ENCODE data around the gene TIMM23B.
"Not testable (repeated sequence)": the region's sequence is repeated elsewhere in the genome, so short reads cannot be mapped to it uniquely, and the experiment has no call there.

TIMM23B gene

DNA sequence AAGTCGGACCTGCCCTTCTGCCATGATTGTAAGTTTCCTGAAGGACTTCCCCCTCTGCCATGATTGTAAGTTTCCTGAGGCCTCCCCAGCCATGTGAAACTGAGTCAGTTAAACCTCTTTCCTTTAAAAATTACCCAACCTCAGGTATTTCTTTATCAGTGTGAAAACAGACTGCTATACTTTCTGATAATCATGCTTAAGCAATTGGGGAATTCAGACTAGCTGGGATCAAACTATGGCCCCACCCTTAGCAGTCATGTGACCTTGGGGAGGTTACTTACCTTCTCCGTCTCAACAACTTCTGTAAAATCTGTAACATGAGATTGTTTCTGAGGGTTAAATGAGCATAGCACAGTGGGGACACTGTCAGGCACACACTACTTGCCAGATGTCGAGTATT is 45.4 kb downstream of the TIMM23B start:
- DNase-seq, result not testable (repeated sequence)

DNA sequence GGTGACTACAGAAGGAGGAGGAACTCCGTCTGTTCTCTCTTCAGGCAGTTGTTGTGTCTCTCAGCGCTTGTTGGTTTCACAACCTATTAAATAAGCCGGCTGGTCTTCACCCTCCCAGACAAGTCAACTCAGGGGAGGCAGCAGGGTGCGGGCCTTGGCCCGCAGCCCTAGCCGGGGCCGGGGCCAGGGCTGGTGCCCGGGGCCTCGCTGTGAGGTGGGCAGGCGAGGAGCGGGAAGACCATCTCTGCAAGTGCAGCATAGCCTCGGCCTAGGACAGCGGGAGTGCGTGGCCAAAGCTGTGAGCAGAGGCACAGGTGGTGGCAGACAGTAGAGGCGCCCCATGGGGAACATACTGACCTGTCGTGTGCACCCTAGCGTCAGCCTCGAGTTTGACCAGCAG is 46.5 kb downstream of the TIMM23B start, which contains the start of gene AGAP6:
Gene AGAP6, plus strand, starts transcription at position 31 of the 400 bp plus-strand sequence. Its CDS starts 310 bp downstream, at position 341.
- DNase-seq, result not testable (repeated sequence)

DNA sequence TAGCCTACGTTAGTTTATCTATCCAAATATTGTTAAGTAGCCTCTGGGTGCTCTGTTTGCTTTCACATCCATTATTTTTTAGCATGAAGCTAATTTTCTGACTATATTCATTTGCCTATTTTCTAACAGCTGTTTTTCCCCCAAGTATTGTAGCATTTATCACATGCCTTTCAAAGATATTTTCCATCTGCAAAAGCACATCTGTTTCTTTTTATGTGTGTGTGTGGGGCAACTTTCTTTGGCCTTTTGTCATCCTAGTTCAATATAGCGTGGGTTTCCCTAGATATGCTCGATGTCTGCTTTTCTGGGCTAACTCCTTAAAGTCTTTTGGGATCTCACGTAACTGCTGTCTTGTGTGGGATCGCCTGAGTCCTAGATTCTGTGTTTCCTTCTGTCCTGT is 53.5 kb downstream of the TIMM23B start:
- not testable (repeated sequence) for DNase-seq

DNA sequence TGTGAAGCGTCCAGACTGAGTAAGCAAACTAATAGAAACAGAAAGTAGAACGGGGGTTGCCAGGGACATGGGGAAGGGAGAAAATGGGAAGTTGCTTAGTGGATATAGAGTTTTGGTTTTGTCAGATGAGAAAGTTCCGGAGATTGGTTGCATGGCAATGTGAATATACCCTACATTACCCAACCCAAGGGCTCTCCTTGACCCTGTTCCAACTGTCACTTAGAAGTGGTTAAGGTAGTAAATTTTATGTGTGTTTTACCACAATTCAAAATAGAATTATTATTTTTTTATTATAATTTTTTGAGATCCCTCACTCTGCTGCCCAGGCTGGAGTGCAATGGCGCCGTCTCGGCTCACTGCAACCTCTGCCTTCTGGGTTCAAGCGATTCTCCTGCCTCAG is 72.2 kb downstream of the TIMM23B start:
- DNase-seq, result not testable (repeated sequence)

DNA sequence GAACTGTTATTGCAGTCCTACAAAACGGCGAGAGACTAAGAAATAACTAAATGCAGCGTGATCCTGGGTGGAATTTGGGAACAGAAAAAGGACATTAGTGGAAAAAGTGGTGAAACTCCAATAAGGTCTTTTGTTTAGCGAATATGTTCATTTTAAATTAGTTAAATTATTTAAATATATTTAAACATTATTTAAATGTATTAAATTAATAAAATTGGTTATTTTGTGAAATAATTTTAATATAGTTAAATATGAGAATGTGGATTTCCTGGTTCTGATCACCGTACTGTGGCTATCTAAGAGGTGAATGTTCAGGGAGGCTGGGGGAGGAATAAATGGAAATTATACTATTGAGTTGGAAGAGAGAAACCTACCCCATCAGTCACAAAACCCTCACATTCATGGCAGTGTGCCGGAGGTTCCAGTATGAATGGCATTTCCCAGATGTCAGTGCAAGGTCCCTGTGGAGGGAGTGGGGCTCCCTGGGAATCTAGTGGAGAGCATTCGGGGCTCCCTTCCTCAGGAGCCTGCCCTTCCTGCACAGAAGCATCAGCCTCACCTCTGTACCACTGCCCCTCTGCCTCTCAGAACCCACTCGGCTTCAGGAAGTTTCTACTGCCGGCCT is 73.9 kb downstream of the TIMM23B start:
- not testable (repeated sequence) for DNase-seq

DNA sequence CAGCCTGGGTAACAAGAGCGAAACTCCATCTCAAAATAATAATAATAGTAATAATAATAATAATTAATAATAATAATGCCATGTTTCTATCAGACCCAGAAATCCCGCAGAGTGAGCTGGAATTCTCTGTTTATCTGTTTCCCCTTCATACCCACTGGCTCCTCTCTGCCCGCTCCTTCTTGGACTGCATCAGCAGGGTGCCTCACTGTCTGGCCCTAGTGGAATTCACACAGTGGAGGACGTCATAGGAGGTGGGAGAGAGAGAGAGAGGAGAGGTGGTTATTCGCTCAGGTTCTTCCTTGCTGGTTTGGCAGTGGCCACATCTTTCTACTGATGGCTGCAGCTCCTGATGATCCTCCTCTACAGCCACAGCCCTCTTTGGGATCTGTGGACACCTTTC is 75.1 kb downstream of the TIMM23B start:
- not testable (repeated sequence) for DNase-seq

DNA sequence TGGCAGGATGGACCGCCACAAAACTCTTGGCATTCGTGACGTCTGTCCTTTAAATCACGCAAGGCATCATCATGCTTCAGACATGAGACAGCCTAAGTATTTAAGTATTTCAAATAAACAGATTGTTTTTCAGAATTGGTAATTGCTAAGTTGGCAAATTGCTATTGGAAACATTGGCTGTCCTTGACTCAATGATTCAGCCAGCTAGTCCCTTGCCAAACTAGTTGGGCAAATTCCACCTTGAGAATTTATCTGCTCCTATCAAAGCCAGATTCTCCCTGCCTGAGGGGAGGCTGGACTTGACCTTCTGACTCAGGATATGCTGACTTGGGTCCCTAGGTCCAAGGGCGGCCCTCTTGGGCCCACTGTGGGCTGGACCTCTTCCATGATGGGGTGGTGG is 75.8 kb downstream of the TIMM23B start:
- DNase-seq, result not testable (repeated sequence)

DNA sequence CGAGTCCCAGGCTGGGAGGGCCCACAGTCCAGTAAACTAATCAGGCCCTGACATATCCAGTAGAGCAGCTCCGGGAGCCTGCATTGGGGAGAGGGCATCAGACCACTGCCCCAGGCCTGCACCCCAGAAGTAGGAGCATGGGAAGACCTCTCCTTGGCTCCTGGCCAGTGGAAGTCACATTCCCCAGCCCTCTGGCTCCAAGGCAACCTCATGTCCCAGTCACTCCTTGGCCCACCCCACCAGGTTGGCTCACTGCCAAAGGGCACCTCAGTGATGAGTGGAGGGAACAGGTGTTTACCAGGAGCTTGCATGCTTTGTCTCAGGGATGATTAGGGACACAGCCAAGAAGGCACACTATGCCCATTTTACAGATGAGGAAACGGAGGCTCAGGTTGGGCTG is 77.4 kb downstream of the TIMM23B start:
- DNase-seq, result peak; percentile 31

DNA sequence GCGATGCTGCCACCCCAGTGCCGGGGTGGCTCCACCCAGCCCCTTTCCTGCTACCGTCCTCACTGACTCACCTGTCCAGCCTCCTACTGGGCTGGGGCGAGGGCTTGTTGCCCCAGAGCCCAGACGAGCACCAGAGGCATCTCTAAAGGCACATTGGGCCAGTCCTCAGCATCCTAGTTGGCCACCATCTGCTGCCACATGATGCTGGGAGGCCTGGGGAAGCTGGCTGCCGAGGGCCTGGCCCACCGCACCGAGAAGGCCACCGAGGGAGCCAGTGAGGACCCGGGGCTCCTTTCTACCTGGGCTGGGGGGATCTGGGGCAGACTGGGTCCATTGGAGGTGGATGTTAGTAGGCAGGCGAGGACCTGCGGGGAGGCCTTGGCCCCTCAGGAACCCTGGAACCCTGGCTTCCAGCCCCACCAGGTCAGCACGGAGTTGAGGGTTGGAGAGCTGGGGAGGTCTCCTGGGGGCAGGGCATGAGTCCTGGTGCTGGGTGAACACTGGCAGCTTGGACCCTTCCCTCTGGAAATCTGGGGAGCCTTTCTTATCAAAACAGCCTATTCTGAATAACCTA is 78.7 kb downstream of the TIMM23B start:
- DNase-seq, result not testable (repeated sequence)

DNA sequence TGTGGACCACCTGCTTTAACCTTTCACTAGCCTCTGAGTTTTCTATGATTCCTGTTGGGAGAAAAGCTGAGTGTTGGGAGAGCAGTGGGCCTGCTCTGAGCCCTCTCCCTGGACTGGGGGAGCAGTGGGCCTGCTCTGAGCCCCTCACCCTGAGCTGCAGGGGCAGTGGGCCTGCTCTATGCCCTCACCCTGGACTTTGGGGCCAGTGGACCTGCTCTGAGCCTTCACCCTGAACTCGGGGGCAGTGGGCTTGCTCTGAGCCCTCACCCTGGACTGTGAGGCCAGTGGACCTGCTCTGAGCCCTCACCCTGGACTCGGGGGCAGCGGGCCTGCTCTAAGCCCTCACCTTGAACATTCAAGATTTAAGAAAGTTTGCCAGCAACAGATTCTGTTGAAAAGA is 79.8 kb downstream of the TIMM23B start:
- DNase-seq, result no peak

Measured in NCI-H69 (cell line).